Small intestine (tissue), 7 donors: ENCODE measurements around the gene CD1D. TPM values are rescaled to one million over a fixed set of nuclear protein-coding genes. Genes with fewer than 3 reads are reported as not detected.

Experiments
- DNase-seq, 2 donors: peaks; one replicate each; pipeline versions ENCODE4 v3.0.0 to v3.0.0-alpha.2; 2013
- FAIRE-seq: peaks from 2 replicates; lab custom pipeline; 2012; peaks lifted over from hg19 to GRCh38; lab: Jason Lieb, UNC
- H3K27ac ChIP-seq, 3 donors: one replicate each; pipeline ENCODE4 v1.5.1; 2013; ENCODE audit warnings: low read length in 2 of 3, mild to moderate bottlenecking in 2 of 3, control low read depth in 1 of 3, inconsistent platforms in 1 of 3, low read depth in 1 of 3, moderate library complexity in 1 of 3
- H3K27me3 ChIP-seq, 3 donors: one replicate each; pipeline ENCODE4 v1.6.1; 2013; ENCODE audit warnings: low read length in 3 of 3, inconsistent platforms in 1 of 3; ENCODE audit not compliant: control insufficient read depth in 3 of 3, insufficient read depth in 3 of 3
- H3K36me3 ChIP-seq, 3 donors: one replicate each; pipeline ENCODE4 v1.6.1; 2013; ENCODE audit warnings: low read length in 3 of 3, inconsistent platforms in 1 of 3, low read depth in 1 of 3, mild to moderate bottlenecking in 1 of 3, moderate library complexity in 1 of 3; ENCODE audit not compliant: control insufficient read depth in 3 of 3, insufficient read depth in 2 of 3
- H3K4me1 ChIP-seq, 3 donors: one replicate each; pipeline ENCODE4 v1.6.1; 2013; ENCODE audit warnings: low read length in 2 of 3, inconsistent platforms in 1 of 3, low read depth in 1 of 3, mild to moderate bottlenecking in 1 of 3, moderate library complexity in 1 of 3; ENCODE audit not compliant: control insufficient read depth in 3 of 3, insufficient read depth in 2 of 3
- H3K4me3 ChIP-seq, 3 donors: one replicate each; pipeline ENCODE4 v1.5.1; 2013; ENCODE audit warnings: low read length in 3 of 3, control low read depth in 1 of 3, inconsistent platforms in 1 of 3, low read depth in 1 of 3, mild to moderate bottlenecking in 1 of 3, moderate library complexity in 1 of 3
- H3K9me3 ChIP-seq, 2 donors: one replicate each; pipeline ENCODE4 v1.6.1; 2013; ENCODE audit warnings: low read depth in 1 of 2, low read length in 1 of 2; ENCODE audit not compliant: control insufficient read depth in 2 of 2, insufficient read depth in 1 of 2
- WGBS, 3 donors: extraction: QIAGEN DNeasy Blood & Tissue Kit; methylation state at CpG; one replicate each; pipeline ENCODE4 v1.1.7; 2013; 5-methylcytosine and 5-hydroxymethylcytosine counted together
- polyA plus RNA-seq, 4 donors: library from polyadenylated mRNA; stranded (reverse) in 3 of 4; unstranded in 1 of 4; fragments of 200-250 nt in 3 of 4; fragments of 120-200 nt in 1 of 4; gene quantifications; one replicate each; pipeline versions ENCODE4 v1.2.1 to v1.2.3, GENCODE V29; 2013
- donor health status: healthy with polysubstance abuse.
- donor health status: control.
- donor health status: control.
- donor health status: Bipolar disorder and iron deficiency.
- donor health status: healthy.

The CD1D gene
- polyA plus RNA-seq, 4 donors: 5.9 to 15.0 (median 8.7) TPM

GRCh38 chr1:158148468-158148867 is 32.2 kb upstream of the CD1D start:
- Histone ChIP-seq H3K27ac (peak overlapping the region in 1 of 3 donors; percentile 11), H3K36me3 (no peaks in the 10 kb centered on the region), H3K4me1 (peaks cover 0 to 2% (median 0%) of the 10 kb centered on the region in 3 donors), H3K4me3 (no peak overlapping the region), H3K9me3 (no peaks in the 10 kb centered on the region), H3K27me3 (no peaks in the 10 kb centered on the region)
- 65 to 86% (median 79%) methylated on average over 1 of the region's 1 CpG for WGBS, 3 donors
- DNase-seq: no peak
- FAIRE-seq: no peak

- H3K9me3 ChIP-seq: no peaks in the 10 kb centered on the region
- H3K4me1 ChIP-seq: peaks cover 0 to 2% (median 0%) of the 10 kb centered on the region in 3 donors
- H3K4me3 ChIP-seq: peak overlapping the region in 1 of 3 donors; percentile 31
- FAIRE-seq (no peak), DNase-seq (no peak)
- peak overlapping the region in 1 of 3 donors; percentile 81 for H3K27ac ChIP-seq
- no peaks in the 10 kb centered on the region for H3K36me3 ChIP-seq
- WGBS, 3 donors: 43 to 51% (median 50%) methylated on average over 8 of the region's 8 CpGs
- no peaks in the 10 kb centered on the region for H3K27me3 ChIP-seq
These were observed 31.5 kb upstream of the CD1D start for GRCh38 chr1:158149175-158149574.

GRCh38 chr1:158149577-158150269 is 31.0 kb upstream of the CD1D start:
- FAIRE-seq: no peak
- peak overlapping the region in 1 of 3 donors; percentile 81 for H3K27ac ChIP-seq
- peak overlapping the region in 2 of 3 donors; percentile 31 to 40 for H3K4me3 ChIP-seq
- no peaks in the 10 kb centered on the region for H3K27me3 ChIP-seq
- no peaks in the 10 kb centered on the region for H3K36me3 ChIP-seq
- H3K9me3 ChIP-seq: no peaks in the 10 kb centered on the region
- DNase-seq: peak; percentile 84 to 87
- peaks cover 0 to 2% (median 0%) of the 10 kb centered on the region in 3 donors for H3K4me1 ChIP-seq
- 10 to 13% (median 11%) methylated on average over 31 of the region's 31 CpGs for WGBS, 3 donors

GRCh38 chr1:158150523-158150922 is 30.2 kb upstream of the CD1D start:
- no peaks in the 10 kb centered on the region for H3K36me3 ChIP-seq
- no peak overlapping the region for H3K4me3 ChIP-seq
- WGBS, 3 donors: 66 to 74% (median 72%) methylated on average over 1 of the region's 1 CpG
- H3K9me3 ChIP-seq: no peaks in the 10 kb centered on the region
- H3K27ac ChIP-seq: peak overlapping the region in 1 of 3 donors; percentile 49
- H3K27me3 ChIP-seq: no peaks in the 10 kb centered on the region
- FAIRE-seq (no peak), DNase-seq (no peak)
- H3K4me1 ChIP-seq: peaks cover 0 to 2% (median 0%) of the 10 kb centered on the region in 3 donors

- WGBS, 3 donors: 69 to 88% (median 75%) methylated on average over 1 of the region's 1 CpG
- FAIRE-seq (no peak), DNase-seq (no peak)
- Histone ChIP-seq H3K9me3 (no peaks in the 10 kb centered on the region), H3K27ac (no peak overlapping the region), H3K27me3 (no peaks in the 10 kb centered on the region), H3K4me3 (no peak overlapping the region), H3K36me3 (no peaks in the 10 kb centered on the region), H3K4me1 (peaks cover 0 to 2% (median 0%) of the 10 kb centered on the region in 3 donors)
These were observed 27.5 kb upstream of the CD1D start for GRCh38 chr1:158153179-158153578.

- Histone ChIP-seq H3K9me3 (no peaks in the 10 kb centered on the region), H3K4me1 (peaks cover 0 to 2% (median 0%) of the 10 kb centered on the region in 3 donors), H3K4me3 (no peak overlapping the region), H3K36me3 (no peaks in the 10 kb centered on the region), H3K27ac (no peak overlapping the region), H3K27me3 (no peaks in the 10 kb centered on the region)
- FAIRE-seq (no peak), DNase-seq (no peak)
- WGBS, 3 donors: 67 to 77% (median 75%) methylated on average over 5 of the region's 5 CpGs
These were observed 26.8 kb upstream of the CD1D start for GRCh38 chr1:158153746-158154444.

GRCh38 chr1:158154501-158154900 is 26.2 kb upstream of the CD1D start:
- Histone ChIP-seq H3K9me3 (no peaks in the 10 kb centered on the region), H3K36me3 (no peaks in the 10 kb centered on the region), H3K27me3 (no peaks in the 10 kb centered on the region), H3K4me3 (no peak overlapping the region), H3K27ac (no peak overlapping the region), H3K4me1 (peaks cover 0 to 2% (median 0%) of the 10 kb centered on the region in 3 donors)
- FAIRE-seq (no peak), DNase-seq (no peak)
- WGBS, 3 donors: 75 to 86% (median 81%) methylated on average over 3 of the region's 3 CpGs

- no peaks in the 10 kb centered on the region for H3K36me3 ChIP-seq
- FAIRE-seq: no peak
- H3K9me3 ChIP-seq: no peaks in the 10 kb centered on the region
- DNase-seq: no peak
- H3K4me1 ChIP-seq: no peaks in the 10 kb centered on the region
- H3K27me3 ChIP-seq: no peaks in the 10 kb centered on the region
- H3K27ac ChIP-seq: no peak overlapping the region
- no peak overlapping the region for H3K4me3 ChIP-seq
- 72 to 91% (median 83%) methylated on average over 1 of the region's 1 CpG for whole genome bisulfite sequencing, 3 donors
These were observed 25.0 kb upstream of the CD1D start for GRCh38 chr1:158155673-158156072.
